Lower leg skin (tissue), 4 donors: Measurements from ENCODE around the gene TMEM95. TPM values are rescaled to one million over a fixed set of nuclear protein-coding genes. Genes with fewer than 3 reads are reported as not detected.

Experiments
- DNase-seq, 2 donors: peaks; one replicate each; pipeline ENCODE4 v3.0.0-alpha.2; 2019; ENCODE audit warnings: low spot score in 2 of 2
- H3K4me3 ChIP-seq: fragments of 200-600 bp; sonication (generic); 2 replicates; pipeline ENCODE4 v1.5.1; 2017; ENCODE audit warnings: mild to moderate bottlenecking, low read depth; ENCODE audit not compliant: poor library complexity, severe bottlenecking
- CTCF ChIP-seq, 3 donors: fragments of 450-650 bp; IDR thresholded peaks; one replicate each; pipeline ENCODE4 v1.5.1; 2016; ENCODE audit warnings: antibody characterized with exemption in 3 of 3, mild to moderate bottlenecking in 3 of 3, moderate library complexity in 2 of 3
- POLR2A ChIP-seq, 2 donors: fragments of 450-650 bp; IDR thresholded peaks; one replicate each; pipeline ENCODE4 v1.6.1; 2016 to 2017; ENCODE audit warnings: antibody characterized with exemption in 2 of 2, mild to moderate bottlenecking in 1 of 2, moderate library complexity in 1 of 2
- WGBS, 2 donors: methylation state at CpG; one replicate each; pipeline ENCODE4 v1.1.5; 2018; 5-methylcytosine and 5-hydroxymethylcytosine counted together
- intact Hi-C: fragments of 100-400 bp; cut with DNase I; formaldehyde crosslinking; loops from one replicate; pipeline ENCODE4 v1.15.0; 2023; ENCODE audit warnings: low total_unique reads
- total RNA-seq, 4 donors: library from RNA; depleted of rRNA; stranded (reverse); fragments of >200 nt; gene quantifications; one replicate each; pipeline ENCODE4 v1.1.0, GENCODE V29; 2016

TMEM95 gene
- total RNA-seq, 4 donors from 2014 or later, result not detected

GRCh38 chr17:7379134-7379533, 24.2 kb downstream of the TMEM95 start:
- no peak overlapping the region for H3K4me3 ChIP-seq
- 96 to 99% methylated on average over 3 of the region's 3 CpGs for WGBS, 2 donors
- intact Hi-C loops, result no loop called here
- no peak for DNase-seq
- TF ChIP-seq POLR2A (IDR thresholded peaks at IDR 0.05) (no peak), CTCF (IDR thresholded peaks at IDR 0.05) (no peak)

DNA sequence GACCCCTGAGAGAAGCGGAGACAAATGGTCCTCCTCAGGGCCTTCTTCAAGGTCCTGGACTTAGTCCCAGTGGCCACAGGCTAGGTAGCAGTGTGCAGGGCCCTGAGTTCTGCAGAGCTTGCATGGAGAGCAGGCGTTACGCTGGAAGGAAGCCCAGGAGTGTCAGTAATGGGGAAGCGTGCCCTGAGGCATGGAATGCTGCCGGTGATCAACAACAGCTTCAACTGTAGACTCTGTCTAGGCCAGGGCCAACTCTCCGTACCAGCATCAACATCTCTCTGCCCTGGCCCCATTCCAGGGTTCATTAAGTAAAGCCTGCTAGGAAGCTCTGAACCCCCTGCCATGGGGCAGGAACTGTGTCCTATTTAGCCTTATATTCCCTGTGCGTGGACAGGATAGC, 25.4 kb downstream of the TMEM95 start:
- intact Hi-C loops, result no loop called here
- DNase-seq, result peak; percentile 60 to 92

DNA sequence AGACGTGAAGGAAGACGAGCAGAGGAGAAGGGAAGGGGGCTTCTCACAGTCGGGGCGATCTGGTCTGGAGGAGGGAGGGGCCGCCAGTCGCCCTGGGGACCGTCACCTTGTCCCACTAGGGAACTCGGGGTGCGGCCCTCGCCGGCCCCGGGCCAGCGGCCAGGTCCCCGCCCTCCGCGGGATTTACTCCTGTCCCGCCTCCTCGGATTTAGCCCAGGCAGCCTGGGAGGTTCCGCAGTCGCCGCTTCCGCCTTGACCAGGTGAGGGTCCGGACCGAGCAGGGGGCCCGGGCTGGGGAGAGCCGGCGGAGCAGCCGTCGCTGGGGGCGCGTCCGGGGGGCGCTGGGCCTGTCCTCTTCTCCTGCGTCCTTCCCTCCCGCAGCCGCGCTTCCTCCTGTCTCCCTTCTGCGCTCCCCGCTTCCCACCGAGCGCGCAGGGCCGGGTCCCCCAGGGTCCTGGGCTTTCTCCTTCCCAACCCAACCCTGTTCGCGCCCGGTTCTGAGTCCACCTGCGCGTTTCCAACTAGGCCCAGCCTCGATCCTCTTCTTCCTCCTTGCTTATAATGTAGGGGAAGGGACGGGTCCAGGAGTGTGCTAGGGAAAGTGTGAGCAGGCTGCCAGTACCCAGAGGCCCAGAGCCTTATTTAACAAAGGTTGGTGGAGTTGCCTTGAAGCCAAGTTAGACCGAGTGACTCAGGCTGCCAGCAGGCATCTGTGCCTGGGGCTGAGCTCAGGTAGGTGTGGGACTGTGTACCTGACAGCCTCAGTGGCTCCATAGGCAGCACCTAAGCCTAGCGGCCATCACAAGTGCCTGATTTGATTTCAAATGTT, 26.1 kb downstream of the TMEM95 start, which contains the start of gene TNK1:
Gene TNK1 (plus strand): TSS at position 235 of the 829 bp plus-strand sequence. CDS start 1,838 bp downstream, outside the sequence.
- H3K4me3 ChIP-seq, result peak within 1 kb of the TSS; percentile 29
- 4 to 7% methylated on average over 36 to 48 of the region's 52 CpGs for WGBS, 2 donors
- peak; percentile 48 to 95 for DNase-seq
- intact Hi-C loops, result no loop called here
- TF ChIP-seq CTCF (IDR thresholded peaks at IDR 0.05) (no peak), POLR2A (IDR thresholded peaks at IDR 0.05) (no peak)

More for the DNA sequence above, 25.4 kb downstream of the TMEM95 start:
- TF ChIP-seq CTCF (IDR thresholded peaks at IDR 0.05) (no peak), POLR2A (IDR thresholded peaks at IDR 0.05) (no peak)
- peak overlapping the region; percentile 29 for H3K4me3 ChIP-seq
- WGBS, 2 donors, result 21 to 38% methylated on average over 3 to 7 of the region's 7 CpGs

DNA sequence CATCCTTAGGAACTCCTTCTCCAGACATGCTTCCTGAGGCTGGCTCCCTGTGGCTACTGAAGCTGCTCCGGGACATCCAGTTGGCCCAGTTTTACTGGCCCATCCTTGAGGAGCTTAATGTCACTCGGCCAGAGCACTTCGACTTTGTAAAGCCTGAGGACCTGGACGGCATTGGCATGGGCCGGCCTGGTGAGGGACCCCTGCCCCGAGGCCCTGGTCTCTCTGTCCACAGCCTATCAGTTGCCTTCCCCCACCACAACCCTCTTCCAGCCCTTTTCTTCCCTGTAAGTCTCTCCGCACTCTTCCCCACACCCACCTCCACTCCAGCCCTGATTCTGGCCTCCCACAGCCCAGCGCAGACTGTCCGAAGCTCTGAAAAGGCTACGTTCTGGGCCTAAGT, 27.9 kb downstream of the TMEM95 start:
- DNase-seq, result no peak
- H3K4me3 ChIP-seq, result no peak overlapping the region
- TF ChIP-seq CTCF (IDR thresholded peaks at IDR 0.05) (no peak), POLR2A (IDR thresholded peaks at IDR 0.05) (no peak)
- intact Hi-C loops, result no loop called here
- WGBS, 2 donors, result 83% methylated on average over 10 of the region's 10 CpGs

GRCh38 chr17:7383371-7383741, 28.4 kb downstream of the TMEM95 start:
- intact Hi-C loops, result no loop called here
- no peak for TF ChIP-seq CTCF (IDR thresholded peaks at IDR 0.05)
- TF ChIP-seq POLR2A (IDR thresholded peaks at IDR 0.05), result no peak
- no peak for DNase-seq
- no peak overlapping the region for H3K4me3 ChIP-seq
- WGBS, 2 donors, result 71 to 87% methylated on average over 4 to 10 of the region's 11 CpGs
